Measurements from ENCODE around the gene FGD5. TPM values are rescaled to one million over a fixed set of nuclear protein-coding genes. Genes with fewer than 3 reads are reported as not detected.
"Not testable (repeated sequence)": the region's sequence is repeated elsewhere in the genome, so short reads cannot be mapped to it uniquely, and the experiment has no call there.

Gene FGD5
- total and polyA plus RNA-seq, 12 donors, result 8.9 to 23.4 (median 15.9) TPM

DNA sequence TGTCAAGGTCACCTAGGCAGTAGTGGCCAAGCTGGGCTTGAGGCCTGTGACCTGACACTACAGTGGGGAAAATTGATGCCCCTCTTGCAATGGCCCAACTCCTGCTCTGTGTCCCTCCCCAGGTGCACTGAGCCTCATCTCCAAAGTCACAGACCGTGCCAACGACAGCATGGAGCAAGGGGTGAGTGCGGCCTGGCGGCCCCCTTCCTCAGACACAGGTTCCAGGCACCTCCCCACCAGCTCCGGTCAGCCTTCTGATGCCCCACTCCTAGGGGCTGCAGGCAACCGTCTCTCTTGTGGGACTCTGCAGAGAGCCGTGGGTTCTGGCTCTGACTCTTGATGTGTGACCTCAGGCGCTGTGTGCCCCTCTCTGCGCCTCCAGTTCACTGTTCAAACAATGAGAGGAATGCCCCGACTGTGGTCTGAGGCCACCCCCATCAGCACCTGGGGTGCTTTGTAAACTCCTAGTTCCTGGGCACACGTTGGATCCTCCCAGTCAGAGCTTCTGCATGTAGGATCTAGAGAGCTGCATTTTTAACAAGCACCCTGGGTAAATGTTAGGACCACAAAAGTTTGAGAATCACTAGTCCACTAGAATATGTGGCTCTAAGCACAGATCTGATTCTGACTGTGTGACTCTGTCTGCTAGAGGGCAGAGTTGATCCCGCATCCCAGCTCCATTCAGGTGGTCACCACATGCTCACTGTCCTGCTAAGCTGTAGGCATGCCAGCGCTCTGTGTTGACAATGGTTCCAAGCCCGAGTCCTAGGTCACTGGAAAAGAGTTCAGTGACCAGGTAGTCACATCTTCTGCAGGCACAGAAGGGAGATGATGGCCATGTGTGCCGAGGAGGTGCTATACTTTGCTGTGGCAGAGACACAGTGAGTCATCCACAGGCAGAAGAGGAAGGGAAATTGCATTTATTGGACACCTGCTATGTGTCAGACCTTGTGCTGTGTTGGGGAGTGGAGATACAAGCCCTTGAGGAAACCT is 82.4 kb downstream of the FGD5 start:
- H3K36me3 ChIP-seq, result peaks cover 0 to 75% (median 3%) of the 10 kb centered on the region in 9 donors
- intact Hi-C loops (cut with DNase I), result loop anchor here in 1 of 10 donors (5.0 kb wide), 1 partner anchor 64 kb away; no protein-coding TSS in a partner anchor
- TF ChIP-seq, protein P1, sequence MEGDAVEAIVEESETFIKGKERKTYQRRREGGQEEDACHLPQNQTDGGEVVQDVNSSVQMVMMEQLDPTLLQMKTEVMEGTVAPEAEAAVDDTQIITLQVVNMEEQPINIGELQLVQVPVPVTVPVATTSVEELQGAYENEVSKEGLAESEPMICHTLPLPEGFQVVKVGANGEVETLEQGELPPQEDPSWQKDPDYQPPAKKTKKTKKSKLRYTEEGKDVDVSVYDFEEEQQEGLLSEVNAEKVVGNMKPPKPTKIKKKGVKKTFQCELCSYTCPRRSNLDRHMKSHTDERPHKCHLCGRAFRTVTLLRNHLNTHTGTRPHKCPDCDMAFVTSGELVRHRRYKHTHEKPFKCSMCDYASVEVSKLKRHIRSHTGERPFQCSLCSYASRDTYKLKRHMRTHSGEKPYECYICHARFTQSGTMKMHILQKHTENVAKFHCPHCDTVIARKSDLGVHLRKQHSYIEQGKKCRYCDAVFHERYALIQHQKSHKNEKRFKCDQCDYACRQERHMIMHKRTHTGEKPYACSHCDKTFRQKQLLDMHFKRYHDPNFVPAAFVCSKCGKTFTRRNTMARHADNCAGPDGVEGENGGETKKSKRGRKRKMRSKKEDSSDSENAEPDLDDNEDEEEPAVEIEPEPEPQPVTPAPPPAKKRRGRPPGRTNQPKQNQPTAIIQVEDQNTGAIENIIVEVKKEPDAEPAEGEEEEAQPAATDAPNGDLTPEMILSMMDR (IDR thresholded peaks at IDR 0.05), result no peak
- WGBS, 2 donors, result 78 to 81% methylated on average over 15 of the region's 15 CpGs
- peaks cover 0 to 10% (median 0%) of the 10 kb centered on the region in 11 donors for H3K9me3 ChIP-seq
- H3K4me1 ChIP-seq, result peaks cover 0 to 14% (median 3%) of the 10 kb centered on the region in 9 donors
- no peak overlapping the region for H3K27ac ChIP-seq
- no peak for DNase-seq
- H3K27me3 ChIP-seq, result peaks cover 0 to 18% (median 0%) of the 10 kb centered on the region in 7 donors
- H3K4me3 ChIP-seq, result no peak overlapping the region
- ATAC-seq, result peak in 1 of 8 donors; percentile 39

GRCh38 chr3:14902719-14903118 is 84.0 kb downstream of the FGD5 start:
- H3K9me3 ChIP-seq, result peaks cover 0 to 10% (median 0%) of the 10 kb centered on the region in 11 donors
- TF ChIP-seq, protein P1 (IDR thresholded peaks at IDR 0.05), result peak in 4 of 9 donors; percentile 17 to 40 (median 28)
- 18 to 31% methylated on average over 7 of the region's 7 CpGs for WGBS, 2 donors
- peaks cover 0 to 76% (median 3%) of the 10 kb centered on the region in 9 donors for H3K36me3 ChIP-seq
- peak; percentile 66 to 70 for DNase-seq
- peaks cover 0 to 30% (median 11%) of the 10 kb centered on the region in 9 donors for H3K4me1 ChIP-seq
- H3K4me3 ChIP-seq, result no peak overlapping the region
- intact Hi-C loops (cut with DNase I), result loop anchor here in 1 of 10 donors (5.0 kb wide), 1 partner anchor 65 kb away; no protein-coding TSS in a partner anchor
- ATAC-seq, result peak; percentile 86 to 94 (median 92)
- peak overlapping the region in 3 of 10 donors; percentile 6 to 48 (median 15) for H3K27ac ChIP-seq
- peaks cover 0 to 22% (median 0%) of the 10 kb centered on the region in 7 donors for H3K27me3 ChIP-seq

DNA sequence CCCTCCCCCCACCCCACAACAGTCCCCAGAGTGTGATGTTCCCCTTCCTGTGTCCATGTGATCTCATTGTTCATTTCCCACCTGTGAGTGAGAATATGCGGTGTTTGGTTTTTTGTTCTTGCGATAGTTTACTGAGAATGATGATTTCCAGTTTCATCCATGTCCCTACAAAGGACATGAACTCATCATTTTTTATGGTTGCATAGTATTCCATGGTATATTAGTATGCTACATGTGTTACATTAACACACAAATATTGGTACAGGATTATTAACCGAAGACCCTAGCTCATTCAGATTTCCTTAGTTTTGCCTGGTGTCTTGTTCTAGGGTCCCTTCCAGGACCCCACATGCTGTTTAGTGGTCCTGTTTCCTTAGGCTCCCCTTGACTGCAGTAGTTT is 84.7 kb downstream of the FGD5 start:
- H3K9me3 ChIP-seq, result peaks cover 0 to 10% (median 0%) of the 10 kb centered on the region in 11 donors
- not testable (repeated sequence) for DNase-seq, H3K27ac ChIP-seq, ATAC-seq, H3K4me3 ChIP-seq
- H3K27me3 ChIP-seq, result peaks cover 0 to 15% (median 0%) of the 10 kb centered on the region in 7 donors
- H3K36me3 ChIP-seq, result peaks cover 0 to 70% (median 3%) of the 10 kb centered on the region in 9 donors
- 96 to 97% methylated on average over 1 of the region's 3 CpGs for whole genome bisulfite sequencing, 2 donors
- intact Hi-C loops (cut with DNase I), result loop anchor here in 1 of 10 donors (5.0 kb wide), 1 partner anchor 66 kb away; no protein-coding TSS in a partner anchor
- peaks cover 0 to 38% (median 15%) of the 10 kb centered on the region in 9 donors for H3K4me1 ChIP-seq

DNA sequence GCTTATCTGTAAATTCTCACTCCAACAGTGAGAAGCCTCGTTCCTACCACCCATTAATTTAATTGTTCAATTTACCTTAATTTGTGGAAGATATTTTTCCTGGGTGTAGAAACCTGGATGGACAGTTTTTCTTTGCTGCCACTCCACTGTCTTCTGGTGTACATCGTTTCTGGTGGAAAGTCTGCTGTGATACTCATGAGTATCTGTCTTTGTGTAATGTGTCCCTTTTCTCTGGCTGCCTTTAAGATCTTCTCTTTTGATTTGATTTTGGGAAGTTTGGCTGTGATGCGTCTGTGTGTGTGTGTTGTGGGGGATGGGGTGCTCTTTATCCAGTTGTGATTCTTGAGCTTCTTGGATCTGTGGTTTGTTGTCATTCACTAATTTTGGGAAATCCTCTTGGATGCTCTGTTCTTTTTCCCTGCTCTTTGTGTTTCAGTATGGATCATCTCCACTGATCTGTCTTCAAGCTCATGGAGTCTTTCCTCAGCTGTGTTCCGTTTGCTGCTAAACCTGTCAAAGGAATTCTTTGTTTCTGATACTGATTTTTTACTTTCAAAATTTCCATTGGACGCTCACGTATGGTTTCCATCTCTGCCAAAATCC is 86.4 kb downstream of the FGD5 start:
- TF ChIP-seq, protein P1 (IDR thresholded peaks at IDR 0.05), result no peak
- peaks cover 0 to 66% (median 3%) of the 10 kb centered on the region in 9 donors for H3K36me3 ChIP-seq
- H3K27me3 ChIP-seq, result peaks cover 0 to 6% (median 0%) of the 10 kb centered on the region in 7 donors
- peaks cover 0 to 40% (median 15%) of the 10 kb centered on the region in 9 donors for H3K4me1 ChIP-seq
- peaks cover 0 to 10% (median 0%) of the 10 kb centered on the region in 11 donors for H3K9me3 ChIP-seq
- H3K4me3 ChIP-seq, result no peak overlapping the region
- WGBS, 2 donors, result 92 to 93% methylated on average over 6 of the region's 6 CpGs
- intact Hi-C loops (cut with DNase I), result no loop called here
- no peak overlapping the region for H3K27ac ChIP-seq
- DNase-seq, result no peak
- ATAC-seq, result no peak
